ENCODE results near the gene MEP1B.
"Not testable (repeated sequence)": the region's sequence is repeated elsewhere in the genome, so short reads cannot be mapped to it uniquely, and the experiment has no call there.

Gene MEP1B

DNA sequence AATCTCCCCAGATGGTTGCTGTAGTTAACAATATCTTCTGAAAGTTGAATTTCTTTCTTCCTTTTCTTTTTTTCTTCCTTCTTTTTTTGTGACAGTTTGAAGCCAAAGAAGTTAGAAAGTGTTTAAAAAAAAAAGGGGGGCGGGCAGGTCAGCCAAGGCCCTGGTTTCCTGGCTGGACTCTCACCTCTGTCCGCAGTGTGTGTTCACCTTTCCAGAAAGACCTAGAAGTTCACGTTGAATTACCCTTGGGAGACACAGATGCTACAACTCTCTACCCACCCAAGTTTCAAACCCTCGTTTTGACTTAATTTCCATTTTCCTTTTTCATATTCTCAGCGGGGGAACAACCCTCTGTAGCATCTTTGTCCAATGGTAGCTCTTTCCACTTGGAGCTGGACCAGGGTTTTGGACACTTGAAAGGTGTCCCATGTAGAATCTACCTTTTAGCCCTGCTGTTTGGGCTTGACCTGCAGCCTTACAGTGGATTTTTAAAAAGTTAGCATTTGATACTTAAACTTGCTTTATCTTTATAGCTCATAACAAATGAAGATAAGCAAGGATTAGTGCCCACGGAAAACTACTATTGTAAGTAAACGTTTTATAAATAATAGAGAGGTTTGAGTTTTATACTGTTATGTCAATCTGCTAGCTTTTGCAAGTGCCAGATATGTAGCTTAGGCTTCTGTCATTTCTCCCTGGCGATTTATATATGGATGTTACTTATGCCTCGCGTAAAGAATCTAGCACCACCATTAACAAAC, 20.0 kb downstream of the MEP1B start:
- DNase-seq: no peak

DNA sequence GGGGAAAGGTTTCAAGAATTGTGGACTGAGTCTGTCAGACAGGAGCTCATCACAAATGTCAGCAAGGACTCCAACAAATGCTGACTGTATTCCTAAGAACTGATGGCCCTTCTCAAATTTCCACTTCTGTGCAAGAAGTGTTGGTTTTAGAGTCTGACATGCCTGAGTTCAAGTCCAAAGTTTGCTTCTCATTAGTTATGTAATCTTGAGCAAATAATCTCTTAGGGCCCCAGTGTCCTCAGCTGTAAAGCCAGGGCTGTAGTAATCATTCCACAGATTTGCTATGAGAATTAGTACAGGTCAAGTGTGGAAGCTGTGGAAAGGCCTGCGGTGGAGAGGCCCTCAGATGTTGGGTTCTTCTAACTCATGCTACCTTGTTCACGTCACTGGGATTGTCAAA, 23.9 kb downstream of the MEP1B start:
- no peak for DNase-seq

DNA sequence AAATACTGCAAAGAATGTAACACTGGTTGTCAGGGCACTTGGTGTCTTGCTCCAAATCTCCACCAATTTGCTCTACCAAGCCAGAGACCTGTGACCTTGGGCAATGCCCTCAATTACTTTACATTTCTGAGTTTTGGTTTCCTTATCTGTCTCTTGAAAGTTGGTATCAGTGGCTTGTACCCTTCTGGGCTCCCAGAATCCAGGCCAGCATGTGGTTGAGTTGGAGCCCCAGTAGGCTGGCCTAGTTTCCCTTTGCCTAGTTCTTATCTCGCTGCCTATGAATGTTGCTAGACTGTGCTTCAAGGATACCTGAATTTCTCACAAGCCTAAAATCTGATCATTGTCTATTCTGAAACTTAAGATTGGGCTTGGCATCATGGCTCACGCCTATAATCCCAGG, 26.6 kb downstream of the MEP1B start:
- no peak for DNase-seq

DNA sequence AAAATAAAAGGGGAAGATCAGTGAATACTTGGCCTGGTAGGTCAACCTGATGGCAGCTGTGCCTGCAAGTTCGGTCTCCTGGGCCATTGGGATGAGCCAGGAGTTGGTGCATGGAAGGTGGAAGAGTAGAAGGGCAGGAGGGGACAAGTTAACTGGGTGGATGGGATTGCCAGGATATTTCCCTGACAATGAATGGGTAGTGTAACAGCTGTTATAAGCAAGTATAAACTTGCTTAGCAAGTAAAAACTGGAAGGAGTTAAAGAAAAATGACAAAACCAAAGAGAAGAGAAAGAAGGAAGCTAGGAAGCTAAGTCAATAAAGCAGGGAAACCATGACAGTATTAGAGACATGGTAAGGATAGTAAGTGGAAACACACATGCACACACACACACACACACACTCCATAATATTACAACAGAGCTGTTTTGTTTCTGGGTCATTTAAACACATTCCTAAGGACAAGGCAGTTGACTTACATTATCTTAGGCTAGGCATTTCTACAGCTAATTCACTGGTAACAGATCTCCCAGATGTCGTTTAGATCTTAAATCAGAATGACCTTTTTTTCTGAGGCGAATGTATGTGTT, 29.7 kb downstream of the MEP1B start:
- DNase-seq: no peak

DNA sequence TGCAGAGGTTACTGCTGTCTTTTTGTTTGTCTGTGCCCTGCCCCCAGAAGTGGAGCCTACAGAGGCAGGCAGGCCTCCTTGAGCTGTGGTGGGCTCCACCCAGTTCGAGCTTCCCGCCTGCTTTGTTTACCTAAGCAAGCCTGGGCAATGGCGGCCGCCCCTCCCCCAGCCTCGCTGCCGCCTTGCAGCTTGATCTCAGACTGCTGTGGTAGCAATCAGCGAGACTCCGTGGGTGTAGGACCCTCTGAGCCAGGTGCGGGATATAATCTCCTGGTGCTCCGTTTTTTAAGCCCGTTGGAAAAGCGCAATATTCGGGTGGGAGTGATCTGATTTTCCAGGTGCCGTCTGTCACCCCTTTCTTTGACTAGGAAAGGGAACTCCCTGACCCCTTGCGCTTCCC, 43.5 kb downstream of the MEP1B start:
- DNase-seq: not testable (repeated sequence)

DNA sequence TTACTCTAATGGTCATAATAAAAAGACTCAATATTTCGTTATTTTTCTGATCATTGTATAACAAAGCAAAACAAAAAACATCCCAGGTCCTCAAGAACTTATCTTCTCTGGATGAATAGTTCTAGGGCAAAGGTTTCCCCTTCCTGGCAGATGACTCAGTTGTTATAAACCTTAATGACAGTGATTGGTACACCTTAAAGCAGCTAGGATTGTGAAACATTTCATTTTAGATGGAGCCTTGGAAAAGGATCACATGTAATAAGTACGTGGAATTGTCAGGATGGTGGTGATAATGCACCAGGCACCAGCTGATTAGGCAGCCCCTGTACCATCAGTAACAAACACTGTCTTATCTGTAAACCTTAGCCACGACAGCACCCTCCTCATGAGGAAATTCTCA, 47.2 kb downstream of the MEP1B start:
- no peak for DNase-seq

DNA sequence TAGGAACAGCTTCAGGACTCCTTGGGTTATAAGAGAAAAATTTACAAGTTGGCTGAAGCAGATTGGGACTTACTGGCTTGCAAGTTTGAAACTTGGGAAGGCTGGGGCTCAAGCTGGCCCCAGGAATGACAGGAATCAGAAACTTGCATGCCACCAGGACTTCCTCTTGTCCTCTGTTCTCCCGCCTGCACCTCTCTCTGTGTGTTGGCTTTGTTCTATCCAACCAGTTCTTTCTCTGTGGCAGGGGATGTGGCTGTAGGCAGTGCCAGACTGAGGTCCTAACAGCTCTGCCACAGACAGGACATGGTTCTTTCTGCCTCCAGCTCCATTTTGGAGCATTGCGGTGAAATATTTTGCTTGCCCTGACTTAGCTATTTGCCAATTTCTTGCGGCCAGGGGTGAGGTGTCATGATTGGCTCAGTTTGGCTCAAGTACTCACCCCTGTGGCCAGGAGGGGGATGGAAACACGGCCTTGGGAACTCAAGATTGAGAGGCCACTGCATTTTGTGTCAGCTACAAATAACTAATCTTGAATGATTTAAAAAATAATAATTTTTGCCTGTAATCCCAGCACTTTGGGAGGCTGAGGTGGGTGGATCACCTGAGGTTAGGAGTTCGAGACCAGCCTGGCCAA, 48.9 kb downstream of the MEP1B start:
- DNase-seq: no peak

DNA sequence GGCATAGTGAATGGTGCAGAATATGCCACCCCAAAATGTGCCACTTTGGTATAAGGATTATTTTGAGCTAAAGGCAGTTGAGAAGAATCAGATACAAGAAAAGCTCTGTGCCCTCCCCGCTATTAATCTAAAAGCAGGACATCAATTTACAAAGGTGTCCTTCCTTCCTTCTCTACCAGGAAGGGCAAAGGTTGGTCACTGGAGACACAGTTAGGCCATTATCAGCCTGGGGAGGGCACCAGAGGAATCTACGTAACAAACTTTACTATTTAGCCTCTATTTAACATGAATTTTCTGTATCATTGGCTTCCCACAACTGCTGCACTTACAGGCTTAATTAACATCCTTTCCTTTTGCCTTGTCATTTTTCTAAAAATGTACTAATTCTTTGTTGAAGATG, 52.6 kb downstream of the MEP1B start:
- no peak for DNase-seq

DNA sequence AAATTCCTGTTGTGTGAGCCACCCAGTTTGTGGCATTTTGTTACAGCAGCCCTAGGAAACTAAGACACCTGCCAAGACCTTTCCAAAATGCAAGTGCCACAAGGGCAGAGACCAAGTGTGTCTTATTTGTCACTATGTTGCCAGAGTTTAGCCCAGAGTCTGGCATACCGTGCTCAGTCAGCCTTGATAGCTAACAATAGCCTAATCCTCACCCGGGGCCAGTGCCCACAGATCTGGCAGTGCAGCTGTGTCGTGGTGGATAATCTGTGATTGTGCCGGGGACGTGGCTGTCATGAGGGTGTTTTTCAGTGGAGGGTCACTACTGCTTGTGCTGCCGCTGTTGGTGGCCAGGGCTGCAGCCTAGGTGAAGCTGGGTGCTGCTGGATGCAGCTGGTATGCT, 53.5 kb downstream of the MEP1B start:
- no peak for DNase-seq

DNA sequence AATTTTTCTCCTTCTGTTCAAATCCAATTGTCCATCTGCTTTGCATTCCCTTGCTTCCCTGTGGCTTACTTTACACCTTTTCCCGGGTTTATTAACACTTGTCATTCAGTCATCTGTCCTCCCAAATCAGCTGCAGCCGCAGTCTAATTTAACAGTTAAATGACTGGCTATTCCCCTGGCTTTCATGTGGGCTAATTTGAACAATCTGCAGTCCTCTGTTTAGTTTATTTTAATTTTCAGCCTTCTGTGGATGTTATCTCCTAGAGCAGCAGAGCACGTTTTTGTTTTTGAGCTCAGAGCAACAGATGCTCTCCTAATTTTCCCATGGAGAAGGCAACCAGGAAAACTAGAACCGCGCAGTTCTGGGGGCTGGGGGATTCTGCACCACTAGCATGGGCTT, 55.0 kb downstream of the MEP1B start:
- DNase-seq: no peak

DNA sequence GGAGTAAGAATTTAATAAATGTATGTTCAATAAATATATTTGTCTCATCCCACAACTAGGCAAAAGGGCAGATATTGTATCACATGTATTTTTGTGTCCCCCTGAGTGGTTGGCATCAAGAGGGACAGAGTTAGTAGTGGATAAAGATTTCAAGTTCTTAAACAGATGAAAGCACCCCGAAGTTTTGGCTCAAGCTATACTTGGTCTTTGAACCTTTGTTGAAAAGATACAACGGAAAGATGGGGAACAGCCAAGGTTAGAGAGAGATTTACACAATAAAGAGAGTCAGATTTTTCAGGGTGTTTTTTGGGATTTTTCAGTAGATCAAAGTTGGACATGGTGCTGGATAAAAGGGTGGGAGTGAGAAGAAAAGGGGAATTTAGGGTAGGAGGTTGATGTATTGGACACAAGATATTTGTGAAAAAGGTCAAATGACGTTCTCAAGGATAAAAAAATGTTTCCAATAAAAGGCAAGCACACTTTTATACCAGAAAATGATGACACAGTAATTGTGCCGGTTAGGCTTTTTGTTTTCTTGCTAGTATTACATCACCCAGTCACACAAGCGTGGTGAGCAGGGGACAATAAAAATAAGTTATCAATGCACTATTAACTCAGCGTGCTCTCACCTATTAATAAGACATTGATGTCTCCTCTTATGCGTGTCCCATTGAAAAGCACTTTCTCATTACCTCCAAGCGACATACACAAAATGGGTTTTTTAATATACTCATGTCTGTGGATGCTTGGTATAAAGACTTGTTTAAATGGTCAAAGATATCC, 59.5 kb downstream of the MEP1B start:
- no peak for DNase-seq

DNA sequence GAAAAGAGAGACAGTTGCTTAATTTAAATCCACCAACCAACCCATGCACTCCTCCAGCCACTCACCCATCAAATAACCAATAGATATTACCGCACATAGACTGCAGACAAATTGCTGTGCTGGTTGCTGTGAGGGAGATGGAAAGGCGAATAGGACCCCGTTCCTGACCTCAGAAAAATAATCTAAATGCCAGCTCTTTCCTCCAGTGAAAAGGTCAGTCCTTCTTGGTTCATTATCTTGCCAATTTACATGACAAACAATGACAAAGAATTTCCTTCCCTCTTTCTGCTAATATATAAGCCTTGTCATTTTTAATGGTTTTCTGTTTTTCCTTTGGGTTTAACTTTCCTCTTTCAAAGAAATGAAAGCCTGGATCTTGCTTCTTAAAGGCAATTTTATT, 61.6 kb downstream of the MEP1B start:
- no peak for DNase-seq

DNA sequence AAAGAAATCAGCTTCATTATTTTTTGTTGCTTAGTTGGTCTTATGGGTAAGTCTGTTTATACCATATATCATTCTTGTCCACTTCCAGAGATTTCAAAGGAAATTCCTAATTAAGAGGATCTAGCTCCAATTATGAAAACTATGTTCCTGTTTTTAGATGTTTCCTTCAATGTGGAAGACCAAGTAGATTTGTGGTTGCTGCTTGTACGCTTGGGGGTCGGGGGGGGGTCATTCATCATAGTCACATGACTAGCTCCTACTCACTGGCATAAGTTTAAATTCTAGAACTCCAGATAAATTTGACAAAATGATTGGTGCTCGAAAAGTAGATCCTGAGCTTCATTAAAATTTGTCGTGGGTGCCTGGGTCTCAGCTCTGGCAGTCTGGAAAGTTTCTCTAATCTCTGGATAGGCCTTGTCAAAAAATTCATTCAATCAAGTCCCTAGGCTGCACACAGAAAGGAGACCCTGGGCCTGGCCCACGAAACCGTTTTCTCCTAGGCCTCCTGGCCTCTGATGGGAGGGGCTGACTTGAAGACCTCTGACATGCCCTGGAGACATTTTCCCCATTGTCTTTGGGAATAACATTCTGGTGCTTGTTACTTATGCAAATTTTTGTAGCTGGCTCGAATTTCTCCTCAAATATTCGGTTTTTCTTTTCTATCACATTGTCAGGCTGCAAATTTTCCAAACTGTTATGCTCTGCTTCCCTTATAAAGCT, 62.5 kb downstream of the MEP1B start:
- DNase-seq: no peak

DNA sequence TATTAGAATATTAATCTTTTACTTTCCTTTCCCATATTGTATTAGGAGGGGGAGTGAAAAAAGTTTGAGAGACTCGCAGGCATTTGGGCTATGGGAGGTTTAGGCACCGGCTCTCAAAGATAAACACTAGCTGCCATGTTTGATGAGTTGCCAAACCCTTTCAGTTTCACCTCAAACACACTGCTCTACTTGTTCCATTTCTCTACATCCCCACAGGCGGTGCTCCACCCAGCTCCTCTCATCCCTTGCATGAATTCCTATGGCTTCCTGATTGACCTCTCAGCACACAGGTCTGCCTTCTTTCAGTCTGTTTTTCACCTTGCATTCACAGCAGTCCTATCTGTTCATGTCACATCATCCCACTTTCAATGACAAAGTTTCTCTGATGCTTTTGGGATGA, 65.7 kb downstream of the MEP1B start:
- DNase-seq: no peak

DNA sequence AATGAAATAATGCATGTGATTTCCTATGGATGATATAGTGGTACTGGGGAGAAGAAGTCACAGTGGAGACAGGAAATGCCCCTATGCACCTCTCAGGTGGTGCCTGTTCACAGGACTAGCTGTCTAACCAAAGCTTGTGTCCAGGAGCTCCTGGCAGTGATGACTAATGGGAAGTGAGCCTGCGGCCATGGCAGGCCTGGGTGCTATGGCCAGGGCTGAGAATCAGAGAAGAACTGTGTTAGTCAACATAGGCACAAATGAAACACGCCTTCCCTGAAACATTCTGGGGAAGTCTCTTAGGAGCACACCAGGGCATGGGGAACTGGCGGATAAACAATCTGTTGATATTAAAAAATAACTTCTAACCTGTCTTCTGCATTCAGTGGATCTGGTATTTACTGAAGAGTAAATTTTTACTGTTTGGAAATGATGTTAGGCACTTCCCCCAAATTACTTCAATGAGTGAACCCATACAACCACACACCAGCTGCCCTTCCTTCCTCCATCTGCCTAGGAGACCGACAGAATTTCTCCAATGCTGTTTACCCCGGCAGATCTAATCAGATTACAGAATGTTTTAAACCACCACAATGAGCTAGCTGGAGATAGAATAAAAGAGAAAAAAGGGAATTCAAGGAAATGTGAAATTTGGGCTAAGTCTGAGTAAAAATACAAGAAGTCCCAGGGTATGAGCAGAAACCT, 67.4 kb downstream of the MEP1B start:
- no peak for DNase-seq

DNA sequence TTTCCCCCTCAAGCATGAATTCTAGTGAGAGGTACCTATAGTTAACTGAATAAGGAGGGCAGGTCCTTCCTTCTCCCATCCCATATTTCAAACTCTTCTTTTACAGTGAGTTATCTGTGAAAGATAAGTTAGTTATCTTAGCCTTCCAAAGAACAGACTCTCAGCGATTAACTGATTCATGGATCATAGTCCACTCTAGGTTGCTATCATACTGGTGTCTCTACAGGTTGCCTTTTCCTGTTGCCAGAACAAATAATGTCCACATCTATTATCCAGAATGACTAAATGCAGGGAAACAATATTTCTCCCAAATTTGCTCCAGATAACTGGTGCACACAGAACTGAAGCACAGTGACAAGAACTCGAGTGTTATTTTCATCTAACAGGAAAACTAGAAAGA, 68.3 kb downstream of the MEP1B start:
- no peak for DNase-seq

DNA sequence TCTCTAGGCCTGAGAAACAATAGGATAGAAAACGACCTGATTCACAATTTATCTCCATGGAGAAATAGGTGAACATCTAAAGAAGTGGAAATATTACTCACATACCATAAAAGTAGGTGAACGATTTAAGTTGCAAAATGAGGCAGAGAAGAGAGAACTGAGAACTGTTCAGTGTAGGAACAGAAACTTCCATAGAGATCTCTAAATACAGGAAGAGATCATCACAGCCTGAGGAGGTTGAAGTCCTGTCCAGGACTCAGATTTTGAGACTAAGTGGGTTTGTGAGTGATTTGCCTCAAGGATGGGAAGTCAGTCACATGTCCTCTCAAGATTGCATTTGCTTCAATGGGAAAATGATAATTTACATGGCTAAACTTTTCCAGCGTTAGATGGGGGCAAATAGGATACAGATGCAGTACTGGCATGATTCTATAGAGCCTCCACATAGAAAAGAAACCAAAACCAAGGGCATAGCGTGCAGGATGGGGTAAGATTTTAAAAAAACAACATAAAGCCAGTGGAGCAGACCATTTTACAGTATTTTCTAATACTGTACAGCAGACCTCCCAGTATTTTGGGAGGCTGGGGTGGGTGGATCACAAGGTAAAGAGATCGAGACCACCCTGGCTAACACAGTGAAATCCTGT, 68.8 kb downstream of the MEP1B start:
- no peak for DNase-seq

DNA sequence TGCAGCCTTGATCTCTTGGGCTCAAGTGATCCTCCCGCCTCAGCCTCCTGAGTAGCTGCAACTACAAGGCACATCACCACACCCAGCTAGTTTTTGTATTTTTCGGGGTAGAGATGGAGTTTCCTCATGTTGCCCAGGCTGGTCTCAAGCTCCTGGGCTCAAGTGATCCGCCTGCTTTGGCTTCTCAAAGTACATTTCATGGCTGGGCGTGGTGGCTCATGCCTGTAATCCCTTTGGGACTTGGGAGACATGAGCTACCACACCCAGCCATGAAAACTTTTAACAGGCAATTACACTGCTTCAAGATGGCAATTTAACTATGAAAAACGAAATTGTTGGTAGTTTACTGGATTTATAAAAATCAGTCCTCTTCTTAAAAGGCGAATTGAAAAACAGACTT, 69.7 kb downstream of the MEP1B start:
- no peak for DNase-seq

DNA sequence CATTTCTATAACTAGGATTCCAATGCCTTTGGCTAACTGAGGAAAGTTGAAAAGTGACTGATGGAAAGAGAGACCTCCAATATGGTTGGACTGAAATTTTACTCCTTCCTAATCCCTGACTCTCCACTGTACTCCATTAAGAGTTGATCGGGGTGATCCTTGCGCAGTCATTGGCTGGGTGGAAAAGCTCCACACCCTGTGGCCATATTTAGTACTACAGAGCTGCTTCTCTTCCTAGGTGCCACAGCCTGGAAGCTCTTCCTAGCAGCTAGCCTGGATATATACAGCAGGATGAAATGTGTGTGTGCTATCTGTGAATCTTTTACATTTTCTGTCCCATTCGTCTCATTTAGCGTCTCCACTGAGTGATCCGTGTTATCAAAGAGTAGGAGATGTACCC, 71.2 kb downstream of the MEP1B start:
- no peak for DNase-seq

DNA sequence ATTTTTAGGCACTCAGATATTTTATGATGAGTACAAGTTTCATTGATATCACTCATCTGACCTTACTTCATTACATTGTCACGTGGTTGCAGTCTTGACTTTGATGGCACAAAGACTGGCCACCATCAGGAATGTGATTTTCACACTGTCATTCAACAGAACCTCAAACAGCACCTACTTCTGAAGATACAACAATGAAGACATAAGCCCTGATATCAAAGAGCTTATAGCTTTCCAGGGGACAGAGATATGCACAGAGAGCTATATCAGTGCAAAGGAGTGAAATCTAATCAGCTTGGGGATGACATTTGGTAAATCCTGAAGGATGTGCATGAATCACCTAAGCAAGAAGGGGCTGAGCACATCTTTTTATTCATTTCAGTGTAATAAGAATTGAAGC, 72.3 kb downstream of the MEP1B start:
- no peak for DNase-seq

DNA sequence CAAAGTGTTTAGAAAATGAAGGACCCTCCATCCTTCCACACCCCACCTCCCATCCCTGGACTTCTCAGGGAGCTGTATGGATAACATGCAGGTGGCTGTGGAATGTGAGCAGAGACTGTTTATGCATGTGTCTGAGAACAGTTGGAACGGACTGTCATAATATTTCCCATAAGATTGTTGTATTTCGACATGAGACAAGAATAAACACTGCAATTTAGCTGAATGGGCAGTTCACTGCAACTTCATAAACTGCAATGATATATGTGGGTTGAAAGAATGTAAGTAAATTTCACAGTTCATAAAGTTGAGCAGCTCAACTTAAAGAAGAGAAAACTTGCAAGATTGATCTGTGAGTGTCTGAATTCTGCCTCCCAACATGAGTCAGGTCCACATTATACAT, 74.6 kb downstream of the MEP1B start:
- DNase-seq: no peak

DNA sequence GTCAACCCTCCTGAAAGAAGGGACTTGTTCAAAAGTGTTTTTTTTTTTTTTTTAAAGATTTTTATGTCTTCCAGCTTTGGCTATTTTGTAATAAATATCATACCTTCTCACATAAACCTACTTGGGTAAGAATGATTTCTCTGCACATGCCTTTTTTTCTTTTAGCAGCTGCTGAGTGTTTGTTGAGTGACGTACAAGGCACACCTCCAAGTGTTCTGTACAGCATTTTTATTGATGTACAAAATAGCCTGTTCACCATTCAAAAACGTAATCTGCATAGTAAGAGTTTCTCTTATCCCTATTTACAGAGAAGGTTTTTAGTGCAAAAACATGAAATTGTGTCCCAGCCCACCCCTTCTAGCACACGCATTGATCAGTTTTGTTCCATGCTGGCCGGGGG, 77.6 kb downstream of the MEP1B start:
- DNase-seq: no peak
